NCI-H2107 (cell line): ENCODE data around the gene SCG2.
A peak's percentile ranks its signal among the peaks of the same experiment; 100 is the strongest.
"Not testable (repeated sequence)": the region's sequence is repeated elsewhere in the genome, so short reads cannot be mapped to it uniquely, and the experiment has no call there.

Experiments used
- DNase-seq: peaks from one replicate; lab custom pipeline; 2025; lab: John Stamatoyannopoulos, UW

The SCG2 gene

DNA sequence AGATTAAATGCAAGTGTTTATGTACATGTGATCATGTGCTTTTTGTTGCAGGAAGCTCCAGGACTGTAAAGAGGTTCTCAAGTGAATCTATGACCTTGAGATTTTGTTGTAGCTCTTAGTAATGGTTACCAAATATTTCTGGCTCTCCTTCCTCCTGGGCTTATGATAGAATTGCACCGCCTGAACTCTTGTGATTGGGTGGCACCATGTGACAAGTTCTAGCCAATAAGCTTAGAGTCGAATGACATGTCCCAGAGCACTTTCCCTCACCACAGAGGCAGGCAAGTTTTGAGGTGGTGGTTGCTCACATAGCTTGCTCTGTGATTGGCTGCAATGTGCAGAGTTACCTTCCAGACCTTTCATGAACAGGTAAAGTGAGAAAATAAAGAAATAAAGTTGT, 8.9 kb upstream of the SCG2 start:
- DNase-seq, result no peak

GRCh38 chr2:223607476-223607875, 5.3 kb upstream of the SCG2 start:
- no peak for DNase-seq

- no peak for DNase-seq
Measured at GRCh38 chr2:223606946-223607345, 4.8 kb upstream of the SCG2 start.

DNA sequence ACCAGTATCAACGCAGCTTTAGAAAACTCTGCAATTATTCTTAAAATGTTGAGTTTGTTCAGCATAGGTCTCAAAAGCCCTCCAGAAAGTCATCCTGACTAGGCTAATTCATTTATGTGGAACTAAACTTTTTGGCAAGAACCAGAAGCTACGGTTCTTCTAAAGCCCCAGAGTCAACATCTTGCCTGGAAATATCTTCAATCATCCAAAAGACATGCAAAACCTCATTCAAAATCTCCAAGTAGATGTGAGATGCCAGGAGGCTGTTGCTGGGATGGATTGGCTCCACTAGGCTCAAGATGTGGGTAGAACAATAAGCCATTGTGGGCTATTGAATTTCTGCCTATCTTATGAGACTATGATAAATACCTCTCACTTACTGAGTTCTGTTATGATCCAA, 2.1 kb upstream of the SCG2 start:
- no peak for DNase-seq

DNA sequence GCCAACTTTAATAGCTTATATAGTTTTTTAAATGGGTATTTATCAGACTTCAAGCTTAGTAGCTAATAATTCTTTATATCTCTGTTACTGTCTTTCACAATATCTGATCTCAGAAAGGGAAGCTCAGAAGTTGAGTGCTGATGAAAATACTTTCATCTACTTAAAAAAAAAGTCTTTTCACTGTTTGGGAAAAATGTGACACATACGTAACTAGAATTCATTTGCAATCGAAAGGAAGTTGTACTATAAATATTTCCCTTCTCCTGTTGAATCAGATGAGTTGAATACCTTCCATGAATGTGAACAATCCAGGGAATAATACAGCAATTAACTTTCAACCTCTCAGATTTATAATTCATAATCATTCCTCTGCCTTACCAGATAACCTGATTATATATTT, 811 bp upstream of the SCG2 start:
- no peak for DNase-seq

DNA sequence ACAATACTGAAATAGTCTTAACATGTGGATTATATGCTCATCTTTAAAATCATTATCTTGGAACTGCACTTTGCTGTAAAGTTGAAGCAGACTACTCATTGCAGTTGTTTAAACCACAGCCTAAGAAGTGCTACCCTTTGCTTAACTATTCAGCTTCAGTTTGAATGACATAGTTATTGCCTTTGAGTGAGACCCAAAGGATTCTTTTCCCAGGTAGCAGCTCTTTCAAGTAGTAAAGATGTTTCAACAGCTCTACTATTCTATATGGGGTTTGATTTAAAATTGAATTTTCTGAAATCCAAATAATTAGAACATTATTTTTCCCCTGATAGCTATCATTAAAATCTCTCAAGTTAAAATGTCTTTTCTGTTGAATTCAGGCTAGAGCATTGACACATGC, 1.1 kb downstream of the SCG2 start:
- no peak for DNase-seq

GRCh38 chr2:223599640-223600380, 2.4 kb downstream of the SCG2 start:
- no peak for DNase-seq

GRCh38 chr2:223598994-223599639, 3.0 kb downstream of the SCG2 start:
- DNase-seq, result no peak

- no peak for DNase-seq
Measured at GRCh38 chr2:223597076-223597475, 5.1 kb downstream of the SCG2 start.

GRCh38 chr2:223596208-223596607, 6.0 kb downstream of the SCG2 start:
- DNase-seq, result no peak

GRCh38 chr2:223594831-223595230, 7.3 kb downstream of the SCG2 start:
- no peak for DNase-seq

DNA sequence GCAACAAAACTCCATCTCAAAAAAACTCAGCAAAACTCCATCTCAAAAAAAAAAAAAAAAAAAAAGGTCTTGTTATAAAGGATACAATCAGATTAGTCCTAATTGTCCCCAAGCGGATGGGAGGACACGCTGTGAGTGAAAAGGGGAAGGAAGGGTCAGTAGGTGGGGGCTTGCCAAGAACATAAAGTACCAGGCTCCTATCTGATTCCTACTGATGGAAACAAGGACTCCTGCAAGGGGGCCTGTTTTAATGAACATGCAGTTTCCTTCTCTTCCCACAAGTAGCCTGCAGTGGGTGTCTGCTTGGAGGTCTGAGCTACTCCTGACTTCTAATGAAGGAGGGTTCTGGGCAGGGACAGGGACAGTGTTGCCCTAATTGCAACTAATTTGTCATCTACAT, 7.9 kb downstream of the SCG2 start:
- no peak for DNase-seq

DNA sequence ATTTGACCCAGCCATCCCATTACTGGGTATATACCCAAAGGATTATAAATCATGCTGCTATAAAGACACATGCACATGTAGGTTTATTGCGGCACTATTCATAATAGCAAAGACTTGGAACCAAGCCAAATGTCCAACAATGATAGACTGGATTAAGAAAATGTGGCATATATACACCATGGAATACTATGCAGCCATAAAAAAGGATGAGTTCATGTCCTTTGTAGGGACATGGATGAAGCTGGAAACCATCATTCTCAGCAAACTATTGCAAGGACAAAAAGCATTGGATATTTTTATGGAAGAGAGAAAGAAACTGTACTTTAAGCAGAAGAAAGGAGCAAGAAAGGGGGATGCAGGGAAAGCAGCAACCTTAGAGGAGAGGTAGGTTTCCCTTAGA, 9.5 kb downstream of the SCG2 start:
- not testable (repeated sequence) for DNase-seq

DNA sequence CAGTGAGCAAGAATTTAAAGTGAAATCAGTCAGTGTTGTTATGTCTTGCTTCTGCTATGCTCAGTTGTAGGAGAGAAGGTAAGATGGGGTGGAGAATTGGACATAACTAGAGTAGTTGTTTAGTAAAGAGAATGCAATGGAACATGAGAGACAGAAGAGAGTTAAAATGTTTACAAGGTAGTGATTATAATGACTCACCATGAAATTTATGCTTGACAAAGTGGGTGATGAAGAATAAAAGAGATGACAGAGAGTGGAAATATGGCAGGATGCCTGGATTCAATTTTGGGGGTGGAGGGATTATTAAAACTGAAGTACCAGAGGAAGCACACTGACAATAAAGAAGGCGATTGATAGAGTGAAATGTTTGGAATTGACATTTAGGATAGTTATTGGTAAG, 10.6 kb downstream of the SCG2 start:
- no peak for DNase-seq

GRCh38 chr2:223590964-223591363, 11.2 kb downstream of the SCG2 start:
- no peak for DNase-seq

GRCh38 chr2:223589901-223590300, 12.3 kb downstream of the SCG2 start:
- DNase-seq, result no peak

DNA sequence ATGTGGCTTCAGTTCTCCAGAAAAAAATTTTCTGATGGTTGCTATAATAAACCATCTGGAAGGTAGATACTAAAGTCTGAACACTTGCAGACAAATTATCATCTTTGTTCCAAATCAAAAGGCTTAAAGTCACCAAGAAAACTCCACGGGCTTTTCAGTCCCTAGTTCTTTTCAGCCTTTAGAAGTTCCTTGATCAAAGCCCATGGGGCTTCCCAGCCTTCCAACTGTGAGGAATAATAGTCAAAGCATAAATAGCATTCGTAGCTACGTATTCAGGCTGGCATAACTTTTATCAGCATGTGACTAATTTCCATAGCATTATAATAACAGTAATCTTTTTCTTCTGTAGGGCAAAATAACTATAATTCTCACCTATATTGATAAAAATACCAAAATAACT, 13.9 kb downstream of the SCG2 start:
- DNase-seq, result no peak

DNA sequence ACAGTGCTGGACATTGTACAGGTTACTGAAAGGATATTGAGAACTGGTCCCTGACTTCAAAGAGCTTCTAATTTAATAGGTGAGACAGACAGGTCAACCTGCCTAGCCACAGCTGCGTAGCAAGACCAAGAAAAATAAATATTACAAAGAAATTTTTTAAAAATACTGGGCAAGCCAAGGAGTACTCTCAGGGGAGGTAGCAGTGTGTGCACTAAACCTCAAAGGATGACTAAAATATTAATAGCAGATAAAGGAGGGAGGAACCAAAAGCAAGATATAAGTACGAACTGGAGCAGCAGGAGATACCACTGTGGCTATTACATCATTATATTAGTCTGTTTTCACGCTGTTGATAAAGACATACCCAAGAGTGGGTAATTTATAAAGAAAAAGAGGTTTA, 14.9 kb downstream of the SCG2 start:
- DNase-seq, result no peak

DNA sequence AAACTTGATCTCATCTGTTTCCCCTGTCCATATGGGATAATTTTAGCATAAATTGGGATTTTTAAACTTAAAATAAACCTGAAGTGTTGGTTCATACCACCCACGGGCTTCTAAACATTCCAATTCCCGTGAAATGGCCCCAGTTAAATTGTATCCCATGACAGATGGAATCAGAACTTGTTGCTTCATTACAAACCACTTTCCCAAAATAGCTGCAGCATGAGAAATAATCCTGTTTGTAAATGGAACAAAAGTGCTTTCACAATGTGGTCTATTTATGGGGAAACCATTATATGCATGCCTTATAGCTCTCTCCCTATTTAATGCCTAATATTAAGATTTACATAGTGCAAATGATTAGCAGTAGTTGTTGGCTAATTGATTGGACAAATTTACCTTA, 15.9 kb downstream of the SCG2 start:
- DNase-seq, result no peak

DNA sequence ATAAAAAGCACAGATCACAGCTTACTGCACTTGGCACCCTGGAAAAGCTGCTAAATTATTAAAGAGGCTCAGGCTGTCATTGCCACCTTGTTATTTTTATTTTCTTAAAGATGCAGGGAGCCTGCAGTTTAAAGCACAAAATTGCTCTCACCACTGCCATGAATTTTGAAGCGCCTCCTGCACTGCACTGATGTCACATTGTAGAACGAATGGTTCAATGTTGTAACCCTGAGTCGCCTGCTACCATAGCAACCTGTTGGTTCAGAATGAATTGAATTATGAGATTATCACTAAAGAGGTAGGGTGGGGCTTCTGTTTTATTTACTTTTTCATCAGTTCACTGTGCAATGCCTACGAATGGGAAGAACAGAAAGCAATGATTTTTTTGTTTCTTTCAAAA, 16.5 kb downstream of the SCG2 start:
- no peak for DNase-seq

GRCh38 chr2:223582001-223582400, 20.2 kb downstream of the SCG2 start:
- DNase-seq, result no peak

DNA sequence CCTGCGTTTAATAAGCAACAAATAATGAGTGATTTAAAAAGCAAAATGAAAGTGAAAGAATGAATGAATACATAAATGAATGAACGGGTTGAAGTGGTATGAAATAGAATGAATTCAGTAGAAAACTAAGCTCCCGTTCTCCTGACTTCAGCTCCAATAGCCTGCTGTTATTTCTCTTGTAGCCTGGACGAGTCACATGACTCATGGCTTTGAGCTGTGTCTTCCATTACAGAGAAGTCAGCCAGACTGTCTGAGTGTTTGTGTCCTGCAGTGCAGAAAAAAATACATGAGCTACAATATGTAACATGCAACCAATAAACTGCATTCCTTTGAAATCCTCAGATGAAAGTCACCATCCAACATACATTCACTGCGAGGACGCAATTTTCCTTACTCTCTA, 21.2 kb downstream of the SCG2 start:
- DNase-seq, result peak; percentile 35

DNA sequence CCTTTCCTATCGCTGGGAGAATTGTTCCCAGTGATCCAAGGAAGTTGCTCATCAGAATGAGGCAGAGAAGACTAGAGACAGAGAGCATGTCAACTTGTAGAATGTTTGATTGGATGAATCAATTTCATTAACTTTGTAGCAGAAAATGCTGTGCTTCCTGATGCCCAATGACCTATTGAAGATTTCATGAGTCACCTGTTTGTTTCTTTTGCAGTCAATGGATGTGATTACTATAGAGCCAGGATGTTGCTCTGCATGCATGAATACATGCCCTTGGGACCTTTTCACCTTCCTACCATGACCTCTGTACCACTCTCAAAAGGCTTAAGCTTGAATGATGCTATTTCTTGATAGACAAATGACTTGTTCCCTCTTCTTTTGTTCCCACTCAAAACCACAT, 23.3 kb downstream of the SCG2 start:
- DNase-seq, result no peak

GRCh38 chr2:223576873-223577272, 25.3 kb downstream of the SCG2 start:
- no peak for DNase-seq
